Non-pigmented ciliary epithelial cell (primary cell): ENCODE results near the gene COL6A3.

Experiments
- DNase-seq: peaks from one replicate; pipeline ENCODE4 v3.0.0-alpha.2; 2010; ENCODE audit warnings: low read depth

Gene COL6A3

GRCh38 chr2:237440819-237441281 is 26.9 kb upstream of the COL6A3 start:
- no peak for DNase-seq

GRCh38 chr2:237438080-237438940 is 24.3 kb upstream of the COL6A3 start:
- DNase-seq = no peak

- no peak for DNase-seq
Observed at GRCh38 chr2:237437566-237437965, 23.6 kb upstream of the COL6A3 start.

GRCh38 chr2:237435844-237436587 is 22.1 kb upstream of the COL6A3 start:
- peak; percentile 74 for DNase-seq

GRCh38 chr2:237434866-237435311 is 20.9 kb upstream of the COL6A3 start:
- no peak for DNase-seq

- DNase-seq = no peak
Observed at GRCh38 chr2:237433920-237434676, 20.1 kb upstream of the COL6A3 start.

- DNase-seq = no peak
Observed at GRCh38 chr2:237432484-237433092, 18.6 kb upstream of the COL6A3 start.

GRCh38 chr2:237431837-237432236 is 17.9 kb upstream of the COL6A3 start:
- DNase-seq = no peak

GRCh38 chr2:237431372-237431771 is 17.4 kb upstream of the COL6A3 start:
- DNase-seq = no peak

GRCh38 chr2:237430861-237431260 is 16.9 kb upstream of the COL6A3 start:
- DNase-seq = no peak

GRCh38 chr2:237429753-237430152 is 15.8 kb upstream of the COL6A3 start:
- no peak for DNase-seq

GRCh38 chr2:237427769-237428506 is 14.0 kb upstream of the COL6A3 start:
- no peak for DNase-seq

- DNase-seq = no peak
Observed at GRCh38 chr2:237426517-237426916, 12.6 kb upstream of the COL6A3 start.

- DNase-seq = no peak
Observed at GRCh38 chr2:237425320-237425719, 11.4 kb upstream of the COL6A3 start.

GRCh38 chr2:237424544-237424943 is 10.6 kb upstream of the COL6A3 start:
- DNase-seq = no peak

- no peak for DNase-seq
Observed at GRCh38 chr2:237423891-237424290, 9.9 kb upstream of the COL6A3 start.

- no peak for DNase-seq
Observed at GRCh38 chr2:237422309-237422708, 8.3 kb upstream of the COL6A3 start.

- DNase-seq = no peak
Observed at GRCh38 chr2:237421542-237422116, 7.7 kb upstream of the COL6A3 start.

GRCh38 chr2:237418300-237418699 is 4.3 kb upstream of the COL6A3 start:
- no peak for DNase-seq

GRCh38 chr2:237412988-237413776 is 782 bp downstream of the COL6A3 start:
- DNase-seq = no peak
